GM18867 (cell line): ENCODE measurements around the gene HGD.

ENCODE experiments used
- ATAC-seq: cut with Tn5 transposase; IDR thresholded peaks from one replicate; pipeline ENCODE4 v1.9.1; 2021; ENCODE audit warnings: mild to moderate bottlenecking, moderate library complexity; ENCODE audit not compliant: unreplicated experiment

HGD gene

DNA sequence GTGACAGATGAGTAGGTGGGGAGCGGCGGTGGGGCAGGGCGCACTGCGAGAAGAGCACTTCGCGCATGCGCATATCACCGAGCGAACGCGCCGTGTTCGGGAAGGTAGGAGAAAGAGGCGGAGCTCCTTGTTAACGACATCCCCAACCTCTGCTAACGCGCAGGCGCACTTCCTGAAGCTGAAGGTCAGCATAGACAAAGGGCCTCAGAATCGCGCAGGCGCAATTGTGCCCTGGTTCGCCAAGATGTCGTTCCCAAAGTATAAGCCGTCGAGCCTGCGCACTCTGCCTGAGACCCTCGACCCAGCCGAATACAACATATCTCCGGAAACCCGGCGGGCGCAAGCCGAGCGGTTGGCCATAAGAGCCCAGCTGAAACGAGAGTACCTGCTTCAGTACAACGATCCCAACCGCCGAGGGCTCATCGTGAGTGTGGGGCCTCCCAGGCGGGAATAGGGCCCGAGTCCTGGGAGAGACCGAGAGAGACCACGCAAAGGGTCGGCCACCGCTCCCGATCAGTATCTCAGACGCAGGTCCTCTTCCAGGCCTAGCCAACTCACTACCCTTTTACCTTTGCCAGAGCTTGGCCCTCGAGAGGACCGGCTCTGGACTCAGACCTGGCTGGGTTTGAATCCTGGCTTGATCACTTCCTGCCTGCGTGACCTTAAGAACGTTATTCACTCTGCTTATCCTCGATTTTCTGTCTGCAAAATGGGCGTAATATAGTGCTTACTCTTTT lies 85.8 kb downstream of the HGD start, which contains the start of gene NDUFB4:
Gene NDUFB4, plus strand, starts transcription at position 221 of the 737 bp plus-strand sequence. Its CDS starts 24 bp downstream, at position 245.
- peak; percentile 91 for ATAC-seq

DNA sequence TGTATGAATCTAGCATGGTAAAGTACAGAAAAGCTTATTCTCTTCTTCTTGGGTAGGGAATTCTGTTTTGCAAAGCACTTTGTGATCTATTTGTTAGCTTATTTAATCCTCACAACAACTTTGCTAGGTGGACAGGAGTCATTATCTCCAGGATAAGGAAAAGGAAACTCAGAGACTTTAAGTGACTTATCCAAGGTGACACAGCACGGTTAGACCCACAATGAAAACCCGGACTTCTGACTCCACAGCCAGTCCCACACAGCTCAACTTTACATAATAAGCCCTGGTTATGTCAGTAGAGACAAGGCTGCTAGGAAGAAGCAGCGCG lies 86.3 kb downstream of the HGD start:
- no peak for ATAC-seq

DNA sequence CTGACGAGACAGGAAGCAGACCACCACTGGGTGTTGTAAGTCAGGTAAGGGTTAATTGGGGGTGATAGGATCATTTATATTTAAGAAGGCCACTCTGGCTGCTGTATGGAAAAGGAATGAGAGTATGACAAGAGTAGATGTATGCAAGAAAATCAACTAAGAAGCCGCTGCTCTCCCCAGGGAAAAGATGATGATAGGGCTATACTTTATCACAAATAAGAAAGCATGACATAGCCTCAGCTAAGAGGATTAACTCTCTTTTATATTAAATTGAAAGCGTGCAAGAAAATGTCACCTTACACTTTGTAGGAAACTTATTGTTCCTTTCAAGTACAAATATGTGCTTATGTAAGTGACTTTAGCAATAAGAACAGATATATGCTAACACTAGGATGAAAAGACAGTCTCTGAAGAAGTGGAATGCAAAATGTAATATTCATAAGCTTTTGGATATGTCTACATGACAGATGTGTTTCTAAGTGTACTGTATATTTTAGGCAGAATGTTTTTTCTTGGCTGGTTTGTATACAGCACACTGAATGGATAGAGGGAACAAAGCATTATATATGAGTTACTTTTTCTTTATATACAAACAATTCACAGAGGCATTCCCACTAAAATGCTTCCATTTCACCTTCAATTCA lies 94.6 kb downstream of the HGD start:
- ATAC-seq = no peak
